Keratinocyte (primary cell): ENCODE results near the gene ATRNL1.
A peak's percentile ranks its signal among the peaks of the same experiment; 100 is the strongest.

ENCODE experiments used
- EZH2 ChIP-seq: IDR thresholded peaks from one replicate; pipeline ENCODE4 v1.6.1; 2012; ENCODE audit warnings: inconsistent platforms, mild to moderate bottlenecking, low read length, moderate library complexity
- TF ChIP-seq, protein P1 (sequence below), 3 experiments: IDR thresholded peaks in 1 of 3; conservative IDR thresholded peaks in 1 of 3; optimal IDR thresholded peaks in 1 of 3; 2 replicates in 2 of 3; 3 replicates in 1 of 3; pipeline versions ENCODE3 to v1.5.1; 2011; ENCODE audit warnings: low read length in 3 of 3, mild to moderate bottlenecking in 3 of 3, moderate library complexity in 2 of 3, control low read depth in 1 of 3, inconsistent platforms in 1 of 3; ENCODE audit not compliant: insufficient read depth in 2 of 3; ENCODE audit errors: extremely low read depth in 1 of 3

DNA sequence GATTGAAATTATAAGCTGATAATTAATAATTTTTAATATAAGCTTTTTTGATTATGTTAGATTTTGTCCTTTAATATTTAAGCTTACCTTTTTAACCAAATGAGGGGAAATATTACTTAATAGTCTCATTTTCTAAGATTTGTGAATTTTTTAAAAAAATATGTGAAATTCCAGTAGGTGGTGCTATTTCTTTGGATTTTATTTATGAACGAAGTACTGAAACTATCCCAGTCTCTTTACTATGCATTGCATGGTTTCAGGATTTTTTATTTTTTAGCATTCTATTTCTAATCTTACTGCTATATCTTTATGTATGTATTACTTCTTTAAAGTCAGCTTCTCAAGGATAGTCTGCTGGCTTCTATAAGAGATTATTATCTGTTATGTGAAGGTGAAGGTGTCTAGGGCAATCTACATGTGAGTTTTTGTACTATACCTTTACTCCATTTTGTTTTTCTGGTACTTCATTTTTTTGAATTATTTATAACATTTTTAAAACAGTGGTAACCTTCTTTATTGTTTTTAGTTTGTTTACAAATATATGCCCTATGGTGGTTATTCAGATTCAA, 78.3 kb downstream of the ATRNL1 start:
- TF ChIP-seq, protein P1, sequence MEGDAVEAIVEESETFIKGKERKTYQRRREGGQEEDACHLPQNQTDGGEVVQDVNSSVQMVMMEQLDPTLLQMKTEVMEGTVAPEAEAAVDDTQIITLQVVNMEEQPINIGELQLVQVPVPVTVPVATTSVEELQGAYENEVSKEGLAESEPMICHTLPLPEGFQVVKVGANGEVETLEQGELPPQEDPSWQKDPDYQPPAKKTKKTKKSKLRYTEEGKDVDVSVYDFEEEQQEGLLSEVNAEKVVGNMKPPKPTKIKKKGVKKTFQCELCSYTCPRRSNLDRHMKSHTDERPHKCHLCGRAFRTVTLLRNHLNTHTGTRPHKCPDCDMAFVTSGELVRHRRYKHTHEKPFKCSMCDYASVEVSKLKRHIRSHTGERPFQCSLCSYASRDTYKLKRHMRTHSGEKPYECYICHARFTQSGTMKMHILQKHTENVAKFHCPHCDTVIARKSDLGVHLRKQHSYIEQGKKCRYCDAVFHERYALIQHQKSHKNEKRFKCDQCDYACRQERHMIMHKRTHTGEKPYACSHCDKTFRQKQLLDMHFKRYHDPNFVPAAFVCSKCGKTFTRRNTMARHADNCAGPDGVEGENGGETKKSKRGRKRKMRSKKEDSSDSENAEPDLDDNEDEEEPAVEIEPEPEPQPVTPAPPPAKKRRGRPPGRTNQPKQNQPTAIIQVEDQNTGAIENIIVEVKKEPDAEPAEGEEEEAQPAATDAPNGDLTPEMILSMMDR (optimal IDR thresholded peaks at IDR 0.05 in 1 of 3, IDR thresholded peaks at IDR 0.05 in 1 of 3, conservative IDR thresholded peaks at IDR 0.05 in 1 of 3; ENCODE audit: extremely low read depth in 1 of 3, insufficient read depth in 2 of 3, low read length in 3 of 3) = peak in 1 of 3 experiments; percentile 13
- no peak for TF ChIP-seq EZH2
